ENCODE measurements around the gene CPE. TPM values are rescaled to one million over a fixed set of nuclear protein-coding genes. Genes with fewer than 3 reads are reported as not detected.

CPE gene
- total RNA-seq, 4 donors from 2014 or later: 82.8 to 136 (median 113) TPM

- Histone ChIP-seq H3K27ac (peak overlapping the region in 1 of 4 donors; percentile 2), H3K9me3 (no peaks in the 10 kb centered on the region), H3K4me1 (peaks cover 0 to 24% (median 0%) of the 10 kb centered on the region in 4 donors), H3K36me3 (no peaks in the 10 kb centered on the region), H3K27me3 (no peaks in the 10 kb centered on the region), H3K4me3 (no peak overlapping the region)
- TF ChIP-seq CTCF (IDR thresholded peaks at IDR 0.05) (no peak), POLR2A (IDR thresholded peaks at IDR 0.05) (no peak), EP300 (IDR thresholded peaks at IDR 0.05) (no peak)
- WGBS, 2 donors: 85 to 91% methylated on average over 1 of the region's 1 CpG
- no peak for DNase-seq (ENCODE audit: low spot score in 2 of 2)
These were observed 3.8 kb downstream of the CPE start for GRCh38 chr4:165382640-165383039.

GRCh38 chr4:165383591-165384073 lies 4.8 kb downstream of the CPE start:
- DNase-seq (ENCODE audit: low spot score in 2 of 2): no peak
- no peak for TF ChIP-seq EP300 (IDR thresholded peaks at IDR 0.05)
- TF ChIP-seq CTCF (IDR thresholded peaks at IDR 0.05): no peak
- no peak for TF ChIP-seq POLR2A (IDR thresholded peaks at IDR 0.05)
- Histone ChIP-seq H3K4me3 (no peak overlapping the region), H3K4me1 (peaks cover 0 to 18% (median 0%) of the 10 kb centered on the region in 4 donors), H3K36me3 (no peaks in the 10 kb centered on the region), H3K9me3 (no peaks in the 10 kb centered on the region), H3K27ac (peak overlapping the region in 1 of 4 donors; percentile 44), H3K27me3 (no peaks in the 10 kb centered on the region)
- WGBS, 2 donors: 61 to 67% methylated on average over 4 of the region's 4 CpGs

DNA sequence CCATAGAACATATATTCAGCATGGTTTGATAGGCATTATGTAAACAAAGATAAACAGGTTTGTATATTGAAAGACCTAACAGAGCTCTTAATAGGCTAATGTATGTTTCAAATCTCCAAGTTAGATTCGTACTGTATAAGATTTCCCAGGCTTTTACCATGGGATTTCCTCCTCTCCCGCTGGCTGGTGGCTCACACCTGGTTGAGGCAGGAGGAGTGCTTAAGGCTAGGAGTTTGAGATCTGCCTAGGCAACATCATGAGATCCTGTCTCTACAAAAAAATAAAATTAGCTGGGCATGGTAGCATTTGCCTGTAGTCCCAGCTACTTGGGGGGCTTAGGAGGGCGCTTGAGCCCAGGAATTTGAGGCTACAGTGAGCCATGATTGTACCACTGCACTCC lies 5.4 kb downstream of the CPE start:
- 75 to 77% methylated on average over 3 of the region's 3 CpGs for WGBS, 2 donors
- Histone ChIP-seq H3K9me3 (no peaks in the 10 kb centered on the region), H3K4me3 (no peak overlapping the region), H3K27ac (peak overlapping the region in 1 of 4 donors; percentile 44), H3K27me3 (no peaks in the 10 kb centered on the region), H3K36me3 (no peaks in the 10 kb centered on the region), H3K4me1 (peaks cover 0 to 18% (median 0%) of the 10 kb centered on the region in 4 donors)
- no peak for DNase-seq (ENCODE audit: low spot score in 2 of 2)
- TF ChIP-seq CTCF (IDR thresholded peaks at IDR 0.05): no peak

DNA sequence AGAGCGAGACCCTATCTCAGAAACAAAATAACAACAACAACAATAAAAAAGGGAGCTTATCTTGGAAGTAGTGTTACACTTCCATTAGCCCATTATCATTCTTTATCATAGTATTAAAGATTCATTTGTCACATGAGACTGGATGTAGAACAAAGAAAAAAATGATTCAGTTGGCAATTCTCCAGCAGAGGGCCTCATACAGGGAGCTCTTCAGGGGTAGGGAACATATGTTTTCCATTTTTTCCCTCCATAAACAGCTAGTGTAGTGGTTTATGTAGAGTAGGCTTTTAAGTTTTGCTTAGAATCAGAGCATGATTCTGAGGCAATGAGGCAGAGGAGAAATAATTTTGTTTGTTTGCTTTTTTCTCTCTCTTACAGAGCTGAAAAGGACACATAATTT lies 5.8 kb downstream of the CPE start:
- WGBS, 2 donors: 82 to 83% methylated on average over 1 of the region's 1 CpG
- H3K4me1 ChIP-seq: peaks cover 0 to 14% (median 0%) of the 10 kb centered on the region in 4 donors
- TF ChIP-seq POLR2A (IDR thresholded peaks at IDR 0.05) (no peak), EP300 (IDR thresholded peaks at IDR 0.05) (no peak), CTCF (IDR thresholded peaks at IDR 0.05) (no peak)
- H3K4me3 ChIP-seq: no peak overlapping the region
- H3K36me3 ChIP-seq: no peaks in the 10 kb centered on the region
- DNase-seq (ENCODE audit: low spot score in 2 of 2): no peak
- H3K27me3 ChIP-seq: no peaks in the 10 kb centered on the region
- H3K9me3 ChIP-seq: no peaks in the 10 kb centered on the region
- H3K27ac ChIP-seq: peak overlapping the region in 1 of 4 donors; percentile 44

GRCh38 chr4:165385126-165385525 lies 6.3 kb downstream of the CPE start:
- Histone ChIP-seq H3K4me1 (peaks cover 0 to 13% (median 0%) of the 10 kb centered on the region in 4 donors), H3K27me3 (no peaks in the 10 kb centered on the region), H3K9me3 (no peaks in the 10 kb centered on the region), H3K36me3 (no peaks in the 10 kb centered on the region), H3K27ac (no peak overlapping the region), H3K4me3 (no peak overlapping the region)
- no peak for TF ChIP-seq POLR2A (IDR thresholded peaks at IDR 0.05)
- no peak for TF ChIP-seq EP300 (IDR thresholded peaks at IDR 0.05)
- no peak for TF ChIP-seq CTCF (IDR thresholded peaks at IDR 0.05)
- DNase-seq (ENCODE audit: low spot score in 2 of 2): no peak
- 69 to 76% methylated on average over 4 of the region's 4 CpGs for WGBS, 2 donors

All from tibial nerve (tissue), 4 donors.